ENCODE results near the gene CTBP2. TPM values are rescaled to one million over a fixed set of nuclear protein-coding genes. Genes with fewer than 3 reads are reported as not detected.
A peak's percentile ranks its signal among the peaks of the same experiment; 100 is the strongest.

The CTBP2 gene
- total and polyA plus RNA-seq, 8 donors = 21.4 to 60.8 (median 31.1) TPM

- 92 to 96% methylated on average over 17 of the region's 17 CpGs for WGBS, 2 donors
- peak in 1 of 6 donors; percentile 47 for DNase-seq
- peaks cover 0 to 6% (median 0%) of the 10 kb centered on the region in 3 donors for H3K36me3 ChIP-seq
Observed at GRCh38 chr10:125092564-125093031, 67.8 kb downstream of the CTBP2 start.

GRCh38 chr10:125091891-125092290 lies 68.5 kb downstream of the CTBP2 start:
- DNase-seq (no peak), ATAC-seq (no peak), FAIRE-seq (no peak)
- Histone ChIP-seq H3K4me1 (peaks cover 0 to 10% (median 0%) of the 10 kb centered on the region in 3 donors), H3K9me3 (no peaks in the 10 kb centered on the region), H3K4me3 (no peak overlapping the region), H3K27me3 (no peaks in the 10 kb centered on the region), H3K27ac (no peak overlapping the region), H3K36me3 (peaks cover 0 to 12% (median 0%) of the 10 kb centered on the region in 3 donors)
- intact Hi-C loops (cut with DNase I) = no loop called here
- TF ChIP-seq CTCF (IDR thresholded peaks at IDR 0.05) = no peak

More at GRCh38 chr10:125092564-125093031, 67.8 kb downstream of the CTBP2 start:
- TF ChIP-seq CTCF (IDR thresholded peaks at IDR 0.05) = no peak
- no peak for FAIRE-seq
- ATAC-seq = no peak
- peaks cover 0 to 10% (median 0%) of the 10 kb centered on the region in 3 donors for H3K4me1 ChIP-seq
- intact Hi-C loops (cut with DNase I) = no loop called here
- H3K27me3 ChIP-seq = no peaks in the 10 kb centered on the region
- H3K27ac ChIP-seq = peak overlapping the region in 1 of 4 donors; percentile 19
- H3K9me3 ChIP-seq = no peaks in the 10 kb centered on the region
- no peak overlapping the region for H3K4me3 ChIP-seq

DNA sequence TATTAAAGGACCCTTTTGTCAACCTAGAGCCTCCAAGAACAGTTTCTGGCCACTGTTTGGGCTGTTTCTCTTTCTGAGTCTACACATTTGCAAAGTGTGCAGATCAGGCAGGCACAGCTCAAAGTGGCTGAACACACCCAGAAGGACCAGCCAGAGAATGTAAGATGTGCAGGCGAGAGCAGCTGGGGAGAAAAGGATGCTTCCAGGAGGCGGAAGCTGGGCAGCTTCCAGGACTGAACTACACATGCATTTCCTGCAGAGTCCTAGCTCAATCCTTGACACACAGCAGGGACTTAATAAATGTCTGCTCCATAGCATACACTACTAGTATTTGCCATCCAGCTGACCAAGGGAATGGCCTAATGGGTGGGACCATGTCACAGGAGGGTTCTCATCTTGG lies 70.9 kb downstream of the CTBP2 start:
- H3K4me1 ChIP-seq = peaks cover 6 to 14% (median 10%) of the 10 kb centered on the region in 3 donors

GRCh38 chr10:125087897-125088215 lies 72.5 kb downstream of the CTBP2 start:
- WGBS, 2 donors = 79% methylated on average over 10 of the region's 10 CpGs
- intact Hi-C loops (cut with DNase I) = no loop called here
- ATAC-seq = no peak
- no peaks in the 10 kb centered on the region for H3K27me3 ChIP-seq
- no peak for DNase-seq
- no peak for TF ChIP-seq CTCF (IDR thresholded peaks at IDR 0.05)
- H3K4me3 ChIP-seq = no peak overlapping the region
- H3K9me3 ChIP-seq = no peaks in the 10 kb centered on the region
- FAIRE-seq = no peak
- no peak overlapping the region for H3K27ac ChIP-seq
- peaks cover 15 to 19% (median 18%) of the 10 kb centered on the region in 3 donors for H3K4me1 ChIP-seq
- H3K36me3 ChIP-seq = peaks cover 0 to 12% (median 0%) of the 10 kb centered on the region in 3 donors

More for the DNA sequence above, 70.9 kb downstream of the CTBP2 start:
- Histone ChIP-seq H3K9me3 (no peaks in the 10 kb centered on the region), H3K27ac (no peak overlapping the region), H3K27me3 (no peaks in the 10 kb centered on the region), H3K36me3 (peaks cover 0 to 12% (median 0%) of the 10 kb centered on the region in 3 donors), H3K4me3 (no peak overlapping the region)
- intact Hi-C loops (cut with DNase I) = no loop called here
- FAIRE-seq (no peak), ATAC-seq (no peak), DNase-seq (no peak)
- TF ChIP-seq CTCF (IDR thresholded peaks at IDR 0.05) = no peak
- 61 to 95% methylated on average over 2 of the region's 2 CpGs for WGBS, 2 donors

GRCh38 chr10:125087191-125087896 lies 73.0 kb downstream of the CTBP2 start:
- no peaks in the 10 kb centered on the region for H3K9me3 ChIP-seq
- no peak overlapping the region for H3K4me3 ChIP-seq
- DNase-seq = peak in 1 of 6 donors; percentile 50
- no peak for ATAC-seq
- intact Hi-C loops (cut with DNase I) = no loop called here
- 91% methylated on average over 14 of the region's 14 CpGs for WGBS, 2 donors
- H3K27me3 ChIP-seq = no peaks in the 10 kb centered on the region
- no peak for TF ChIP-seq CTCF (IDR thresholded peaks at IDR 0.05)
- no peak for FAIRE-seq
- H3K27ac ChIP-seq = no peak overlapping the region
- H3K4me1 ChIP-seq = peaks cover 15 to 19% (median 18%) of the 10 kb centered on the region in 3 donors
- peaks cover 0 to 12% (median 0%) of the 10 kb centered on the region in 3 donors for H3K36me3 ChIP-seq
